DMS 273 (cell line): ENCODE data around the gene BTBD2.
"Not testable (repeated sequence)": the region's sequence is repeated elsewhere in the genome, so short reads cannot be mapped to it uniquely, and the experiment has no call there.

Source experiments
- DNase-seq: peaks from one replicate; lab custom pipeline; 2025; ENCODE audit not compliant: unreplicated experiment; lab: John Stamatoyannopoulos, UW

Gene BTBD2

GRCh38 chr19:2040647-2041432 lies 25.3 kb upstream of the BTBD2 start:
- DNase-seq, result no peak

GRCh38 chr19:2039959-2040646 lies 24.6 kb upstream of the BTBD2 start:
- no peak for DNase-seq

- DNase-seq, result no peak
Observed at GRCh38 chr19:2039089-2039958, 23.8 kb upstream of the BTBD2 start.

GRCh38 chr19:2038284-2039088 lies 23.0 kb upstream of the BTBD2 start:
- no peak for DNase-seq

- DNase-seq, result no peak
Observed at GRCh38 chr19:2037651-2038255, 22.2 kb upstream of the BTBD2 start.

GRCh38 chr19:2036424-2036823 lies 20.9 kb upstream of the BTBD2 start:
- no peak for DNase-seq

- no peak for DNase-seq
Observed at GRCh38 chr19:2035590-2035991, 20.1 kb upstream of the BTBD2 start.

- peak; percentile 79 for DNase-seq
Observed at GRCh38 chr19:2034729-2035589, 19.4 kb upstream of the BTBD2 start.

- DNase-seq, result not testable (repeated sequence)
Observed at GRCh38 chr19:2034253-2034652, 18.7 kb upstream of the BTBD2 start.

GRCh38 chr19:2033825-2034159 lies 18.3 kb upstream of the BTBD2 start:
- no peak for DNase-seq

GRCh38 chr19:2033115-2033824 lies 17.8 kb upstream of the BTBD2 start:
- no peak for DNase-seq

- peak; percentile 96 for DNase-seq
Observed at GRCh38 chr19:2032296-2032941, 16.9 kb upstream of the BTBD2 start.

- DNase-seq, result no peak
Observed at GRCh38 chr19:2027361-2027760, 11.8 kb upstream of the BTBD2 start.

GRCh38 chr19:2026770-2027169 lies 11.3 kb upstream of the BTBD2 start:
- no peak for DNase-seq

- no peak for DNase-seq
Observed at GRCh38 chr19:2022289-2022688, 6.8 kb upstream of the BTBD2 start.

- no peak for DNase-seq
Observed at GRCh38 chr19:2021453-2022140, 6.1 kb upstream of the BTBD2 start.

- DNase-seq, result no peak
Observed at GRCh38 chr19:2018752-2019151, 3.2 kb upstream of the BTBD2 start.
